HG03469 (cell line): Measurements from ENCODE around the gene LEMD3.
"Not testable (repeated sequence)": the region's sequence is repeated elsewhere in the genome, so short reads cannot be mapped to it uniquely, and the experiment has no call there.

Experiments
- ATAC-seq: cut with Tn5 transposase; IDR thresholded peaks from one replicate; pipeline ENCODE4 v1.9.1; 2021; ENCODE audit warnings: mild to moderate bottlenecking, moderate library complexity, moderate number of reproducible peaks; ENCODE audit not compliant: unreplicated experiment

The LEMD3 gene

GRCh38 chr12:65276916-65277530 is 107.6 kb downstream of the LEMD3 start:
- ATAC-seq, result no peak

GRCh38 chr12:65277994-65278575 is 108.7 kb downstream of the LEMD3 start:
- ATAC-seq, result no peak

- no peak for ATAC-seq
Observed at GRCh38 chr12:65278576-65279368, 109.4 kb downstream of the LEMD3 start, which contains the start of gene MSRB3. Gene MSRB3 (plus strand): TSS chr12:65278683. CDS start chr12:65308580, 29,897 bp downstream.

- ATAC-seq, result no peak
Observed at GRCh38 chr12:65279369-65280112, 110.2 kb downstream of the LEMD3 start.

GRCh38 chr12:65280306-65280705 is 110.9 kb downstream of the LEMD3 start:
- ATAC-seq, result no peak

- no peak for ATAC-seq
Observed at GRCh38 chr12:65282840-65283239, 113.5 kb downstream of the LEMD3 start.

- not testable (repeated sequence) for ATAC-seq
Observed at GRCh38 chr12:65285532-65285931, 116.1 kb downstream of the LEMD3 start.

GRCh38 chr12:65287426-65287825 is 118.0 kb downstream of the LEMD3 start:
- ATAC-seq, result no peak

GRCh38 chr12:65292241-65292640 is 122.9 kb downstream of the LEMD3 start:
- no peak for ATAC-seq

- ATAC-seq, result no peak
Observed at GRCh38 chr12:65293735-65294134, 124.4 kb downstream of the LEMD3 start.

- no peak for ATAC-seq
Observed at GRCh38 chr12:65294641-65295262, 125.4 kb downstream of the LEMD3 start.

- no peak for ATAC-seq
Observed at GRCh38 chr12:65296508-65297265, 127.3 kb downstream of the LEMD3 start.
